Prostate gland (tissue), 2 donors: ENCODE results near the gene RAP2C.

Experiments
- CTCF ChIP-seq, 4 experiments: fragments of 200-600 bp in 2 of 4; fragments of 450-650 bp in 2 of 4; sonication (generic) in 2 of 4; IDR thresholded peaks; 1 replicate in 3 of 4; 2 replicates in 1 of 4; pipeline ENCODE4 v1.5.1; 2016 to 2019; ENCODE audit warnings: antibody characterized with exemption in 4 of 4, mild to moderate bottlenecking in 2 of 4, moderate library complexity in 2 of 4
- POLR2AphosphoS5 ChIP-seq: sonication (generic); formaldehyde crosslinking; IDR thresholded peaks from one replicate; pipeline ENCODE4 v1.6.1; 2017; ENCODE audit warnings: antibody characterized with exemption

GRCh38 chrX:132191938-132192337, 27.3 kb downstream of the RAP2C start:
- TF ChIP-seq CTCF (IDR thresholded peaks at IDR 0.05) (no peak), POLR2AphosphoS5 (no peak)
